SH-SY5Y (cell line): ENCODE measurements around the gene POP7.

Experiments used
- GATA2 ChIP-seq: IDR thresholded peaks from 2 replicates; pipeline ENCODE4 v1.6.1; 2011; ENCODE audit warnings: mild to moderate bottlenecking, low read depth, low read length
- GATA3 ChIP-seq: IDR thresholded peaks from 2 replicates; pipeline ENCODE4 v1.6.1; 2011; ENCODE audit warnings: low read depth, mild to moderate bottlenecking, low read length, moderate library complexity

Gene POP7

GRCh38 chr7:100705753-100706671 lies at the start of gene POP7:
Gene POP7 (plus strand): TSS chr7:100706121. CDS start chr7:100706831, 710 bp downstream.
- TF ChIP-seq GATA2: no peak
- no peak for TF ChIP-seq GATA3

DNA sequence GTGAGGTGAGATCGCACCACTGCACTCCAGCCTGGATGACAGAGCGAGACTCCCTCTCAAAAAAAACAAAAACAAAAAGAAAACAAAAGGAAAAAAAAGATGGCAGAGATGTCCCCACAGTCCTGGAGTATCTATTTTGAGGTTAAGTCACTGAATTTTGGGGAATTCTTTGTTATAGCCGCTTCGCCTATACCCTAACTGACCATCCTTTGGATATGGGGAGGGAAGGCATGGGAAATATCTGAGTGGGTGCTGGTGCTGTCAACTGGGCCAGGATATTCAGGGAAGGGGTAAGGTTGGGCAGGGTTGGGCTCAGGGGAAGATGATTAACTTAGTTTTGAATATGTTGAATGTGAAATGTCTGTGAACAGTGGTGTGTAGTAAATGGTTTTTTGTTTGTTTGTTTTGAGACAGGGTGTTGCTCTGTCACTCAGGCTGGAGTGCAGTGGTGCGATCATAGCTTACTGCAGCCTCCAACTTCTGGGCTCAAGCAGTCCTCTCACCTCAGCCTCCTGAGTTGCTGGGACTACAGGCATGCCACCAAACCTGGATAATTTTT lies 40.7 kb upstream of the POP7 start:
- TF ChIP-seq GATA3 (no peak), GATA2 (no peak)

- TF ChIP-seq GATA3 (no peak), GATA2 (no peak)
Observed at GRCh38 chr7:100667331-100668068, 38.4 kb upstream of the POP7 start.

- no peak for TF ChIP-seq GATA2
- TF ChIP-seq GATA3: no peak
Observed at GRCh38 chr7:100668069-100668449, 37.9 kb upstream of the POP7 start.

DNA sequence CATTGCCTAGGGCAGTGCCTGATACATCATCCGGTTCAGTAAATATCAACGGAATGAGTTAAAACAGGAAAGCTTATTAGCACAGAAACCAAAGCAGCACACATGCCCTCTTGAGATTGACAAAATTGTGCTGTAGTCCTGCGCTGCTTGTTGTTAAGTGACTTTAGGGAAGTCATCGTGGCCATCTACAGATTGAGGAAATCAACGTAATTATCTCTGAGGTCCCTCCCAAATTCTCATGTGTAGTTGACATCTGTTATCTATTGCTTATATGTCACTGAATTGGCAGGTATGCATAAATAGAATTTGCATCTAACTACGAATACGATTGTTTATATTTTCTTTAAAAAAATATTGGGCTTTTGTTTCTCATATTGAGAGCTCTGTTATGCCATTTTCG lies 35.8 kb upstream of the POP7 start:
- no peak for TF ChIP-seq GATA2
- TF ChIP-seq GATA3: no peak

- TF ChIP-seq GATA3: no peak
- TF ChIP-seq GATA2: no peak
Observed at GRCh38 chr7:100671353-100672327, 34.3 kb upstream of the POP7 start.

GRCh38 chr7:100673302-100673941 lies 32.5 kb upstream of the POP7 start, which contains the start of gene GNB2:
Gene GNB2 (plus strand): TSS chr7:100673740. CDS start chr7:100676266, 2,526 bp downstream.
- TF ChIP-seq GATA3: no peak
- TF ChIP-seq GATA2: no peak

DNA sequence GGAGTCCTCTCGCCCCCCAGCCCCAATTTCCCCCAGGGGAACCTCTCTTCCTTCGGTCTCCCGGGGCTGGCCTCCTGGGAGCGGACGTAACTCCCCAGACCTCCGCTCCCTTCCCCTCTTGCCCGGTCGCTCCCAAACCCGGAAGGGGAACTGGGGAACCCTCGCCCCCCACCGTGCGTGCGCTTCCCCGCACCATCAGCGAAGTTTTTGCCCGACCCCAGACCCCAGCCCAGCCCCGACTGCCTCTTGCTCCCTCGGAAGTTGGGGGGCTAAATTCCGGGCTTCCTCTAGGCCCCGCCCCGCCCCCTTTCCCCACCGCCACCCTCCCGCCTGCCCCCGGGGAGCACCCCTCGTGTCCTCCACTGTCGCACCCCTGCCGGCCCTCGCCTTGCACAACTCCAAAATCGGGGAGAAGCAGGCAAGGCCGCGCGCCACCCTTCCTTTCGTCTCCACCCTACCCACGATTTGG lies 31.9 kb upstream of the POP7 start:
- TF ChIP-seq GATA2 (no peak), GATA3 (no peak)

DNA sequence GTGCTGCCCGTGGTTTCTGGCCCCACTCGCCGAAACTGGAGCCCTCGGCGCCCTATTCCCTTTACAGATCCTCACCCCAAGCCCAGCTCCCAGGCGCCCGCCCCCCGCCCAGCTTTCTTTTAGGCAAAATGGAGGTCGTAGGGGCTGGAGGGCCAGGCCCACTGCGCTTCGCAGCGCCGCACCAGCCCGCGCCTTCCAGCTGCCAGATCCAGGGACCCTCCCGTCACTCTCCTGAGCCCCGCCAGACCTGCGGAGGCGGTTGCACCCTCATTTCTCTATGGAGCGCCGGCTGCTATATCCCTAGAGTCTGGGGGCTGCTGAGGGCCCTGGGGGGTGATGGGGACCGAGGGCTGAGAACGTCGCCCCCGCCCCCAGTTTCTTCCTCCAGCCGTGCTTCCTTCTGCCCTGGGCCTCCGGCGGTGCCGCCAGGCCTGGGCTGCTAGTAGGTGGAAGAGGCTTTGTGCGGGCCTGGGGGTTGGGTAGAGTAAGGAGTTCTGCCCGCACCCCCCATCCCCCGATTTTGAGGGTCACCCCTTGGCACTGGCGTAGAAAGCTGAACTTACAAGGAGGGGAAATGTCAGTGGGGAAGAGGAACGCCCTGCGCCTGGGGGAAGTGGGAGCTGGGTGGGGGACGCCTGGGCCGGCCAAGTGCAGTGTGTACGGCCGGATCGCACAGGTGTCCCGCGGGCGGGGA lies 31.4 kb upstream of the POP7 start:
- TF ChIP-seq GATA2 (no peak), GATA3 (no peak)

- TF ChIP-seq GATA2: no peak
- no peak for TF ChIP-seq GATA3
Observed at GRCh38 chr7:100675105-100675451, 30.8 kb upstream of the POP7 start.

GRCh38 chr7:100675581-100676350 lies 30.2 kb upstream of the POP7 start:
- no peak for TF ChIP-seq GATA3
